Aortic smooth muscle cell (primary cell): Measurements from ENCODE around the gene FZD4. TPM values are rescaled to one million over a fixed set of nuclear protein-coding genes. Genes with fewer than 3 reads are reported as not detected.

Source experiments
- total RNA-seq: library from RNA; depleted of rRNA; stranded (reverse); fragments of >200 nt; gene quantifications from 2 replicates; pipeline ENCODE4 v1.2.3, GENCODE V29; 2014

The FZD4 gene
- total RNA-seq, result 42.4 and 72.1 TPM in 2 replicates

DNA sequence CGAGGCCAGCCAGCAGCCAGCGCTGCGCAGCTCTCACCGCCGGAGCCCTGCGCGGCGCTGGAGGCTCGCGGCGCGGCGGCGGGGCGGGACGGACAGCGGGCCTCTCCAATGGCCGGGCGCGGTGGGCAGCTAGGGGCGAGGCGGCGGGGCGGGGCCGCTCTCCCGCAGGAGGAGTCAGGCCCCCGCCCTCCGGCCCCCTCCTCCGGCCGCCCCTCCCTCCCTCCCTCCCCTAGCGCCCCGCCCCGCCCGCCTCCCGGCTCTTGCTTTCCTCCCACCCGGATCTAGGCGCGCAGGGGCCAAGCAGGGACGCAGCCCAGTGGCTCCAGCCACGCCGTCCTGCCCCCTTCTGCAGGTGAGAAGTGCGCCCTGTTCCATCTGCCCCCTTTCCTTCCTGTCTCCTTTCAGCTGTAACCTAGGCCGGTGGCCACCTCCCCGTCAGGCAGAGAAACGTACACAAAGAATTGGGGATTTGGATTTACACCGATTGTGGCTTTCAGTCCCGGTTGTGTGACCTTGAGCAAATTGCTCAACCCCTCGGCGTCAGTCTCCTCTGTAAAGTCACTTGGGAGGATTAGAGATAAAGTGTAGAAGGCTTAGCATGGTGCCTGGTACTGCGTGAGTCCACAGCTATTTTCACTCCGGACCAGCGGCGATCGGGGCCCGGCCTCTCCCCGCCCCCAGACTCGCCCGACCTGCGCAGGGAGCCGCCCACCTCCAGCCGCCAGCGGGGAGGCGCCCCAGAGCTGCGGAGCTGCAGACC, at the start of gene FZD4:
TSS of gene FZD4 (minus strand) at position 35 of the 760 bp plus-strand sequence. CDS start 310 bp downstream, outside the sequence.

Other genes starting within 250 kb of the FZD4 start
- gene PRSS23, start 154.9 kb downstream of the FZD4 start, total RNA-seq, result 574 and 779 TPM in 2 replicates
- gene TMEM135, start 82.5 kb upstream of the FZD4 start, total RNA-seq, result 22.7 and 34.1 TPM in 2 replicates